HEK293 (cell line): ENCODE measurements around the gene BPHL.

Source experiments
- CTCF ChIA-PET: fragments of 350-600 bp; formaldehyde crosslinking; extraction: SDS; loops from one replicate; lab custom pipeline; 2021; ENCODE audit warnings: antibody characterized with exemption; lab: Yijun Ruan, JAX
- POLR2A ChIA-PET: fragments of 300-600 bp; formaldehyde crosslinking; extraction: SDS; loops from one replicate; lab custom pipeline; 2020; ENCODE audit warnings: antibody characterized with exemption, inconsistent platforms; lab: Yijun Ruan, JAX
- H3K27ac ChIP-seq: fragments of 200-500 bp; sonication (Bioruptor generic); 2 replicates; pipeline ENCODE4 v1.5.1; 2014; ENCODE audit warnings: low read depth, low read length, control low read depth, inconsistent platforms; ENCODE audit errors: extremely low read depth
- H3K36me3 ChIP-seq, 2 experiments: fragments of 200-500 bp in 1 of 2; sonication (Bioruptor generic) in 1 of 2; 1 replicate in 1 of 2; 2 replicates in 1 of 2; pipeline ENCODE4 v1.5.1; 2014 to 2017; ENCODE audit warnings: inconsistent platforms in 2 of 2, low read length in 2 of 2; ENCODE audit not compliant: control insufficient read depth in 2 of 2, insufficient read depth in 1 of 2
- H3K4me1 ChIP-seq: fragments of 200-500 bp; sonication (Bioruptor generic); 2 replicates; pipeline ENCODE4 v1.5.1; 2014; ENCODE audit warnings: mild to moderate bottlenecking, low read length, inconsistent platforms; ENCODE audit not compliant: control insufficient read depth, insufficient read depth
- H3K4me3 ChIP-seq: 2 replicates; pipeline ENCODE4 v1.5.1; 2011; ENCODE audit warnings: low read depth, mild to moderate bottlenecking, control low read depth, low read length, moderate library complexity
- H3K9me3 ChIP-seq: fragments of 200-500 bp; sonication (Bioruptor generic); 2 replicates; pipeline ENCODE4 v1.5.1; 2014; ENCODE audit warnings: low read depth, low read length, inconsistent platforms; ENCODE audit not compliant: control insufficient read depth, insufficient read depth
- HOXA7 ChIP-seq: sonication (generic); formaldehyde crosslinking; IDR thresholded peaks from 2 replicates; pipeline ENCODE4 v1.8.1; 2022; ENCODE audit warnings: missing genetic modification reagents, borderline replicate concordance
- ZBTB17 ChIP-seq: fragments of 450-650 bp; formaldehyde crosslinking; IDR thresholded peaks from 2 replicates; pipeline ENCODE4 v1.5.1; 2016; ENCODE audit warnings: missing biosample characterization, missing genetic modification characterization
- ZBTB20 ChIP-seq: fragments of 450-650 bp; formaldehyde crosslinking; IDR thresholded peaks from 2 replicates; pipeline ENCODE4 v1.5.1; 2016; ENCODE audit warnings: missing biosample characterization, missing genetic modification characterization
- ZBTB21 ChIP-seq: fragments of 450-650 bp; formaldehyde crosslinking; IDR thresholded peaks from 2 replicates; pipeline ENCODE4 v1.5.1; 2017; ENCODE audit warnings: missing biosample characterization, missing genetic modification characterization
- ZBTB44 ChIP-seq: fragments of 450-650 bp; IDR thresholded peaks from 2 replicates; pipeline ENCODE4 v1.5.1; 2018; ENCODE audit warnings: missing biosample characterization, mild to moderate bottlenecking, missing genetic modification characterization
- ZBTB49 ChIP-seq: fragments of 450-650 bp; formaldehyde crosslinking; IDR thresholded peaks from 2 replicates; pipeline ENCODE4 v1.5.1; 2016; ENCODE audit warnings: missing biosample characterization, missing genetic modification characterization, low read depth
- ZEB2 ChIP-seq: fragments of 450-650 bp; formaldehyde crosslinking; IDR thresholded peaks from 2 replicates; pipeline ENCODE4 v1.5.1; 2016; ENCODE audit warnings: missing biosample characterization, missing genetic modification characterization
- ZFHX2 ChIP-seq: fragments of 450-650 bp; formaldehyde crosslinking; conservative IDR thresholded peaks from 2 replicates; pipeline ENCODE4 v1.5.1; 2016; ENCODE audit warnings: missing biosample characterization, missing genetic modification characterization
- ZFP69B ChIP-seq: fragments of 450-650 bp; formaldehyde crosslinking; IDR thresholded peaks from 2 replicates; pipeline ENCODE4 v1.5.1; 2016; ENCODE audit warnings: missing biosample characterization, missing genetic modification characterization
- ZNF10 ChIP-seq: fragments of 450-650 bp; formaldehyde crosslinking; IDR thresholded peaks from 2 replicates; pipeline ENCODE4 v1.5.1; 2017; ENCODE audit warnings: missing biosample characterization, missing genetic modification characterization
- ZNF155 ChIP-seq: fragments of 450-650 bp; formaldehyde crosslinking; IDR thresholded peaks from 2 replicates; pipeline ENCODE4 v1.5.1; 2016; ENCODE audit warnings: missing biosample characterization, missing genetic modification characterization
- ZNF48 ChIP-seq: fragments of 450-650 bp; formaldehyde crosslinking; IDR thresholded peaks from 2 replicates; pipeline ENCODE4 v1.5.1; 2016; ENCODE audit warnings: missing biosample characterization, missing genetic modification characterization
- ZNF600 ChIP-seq: fragments of 450-650 bp; formaldehyde crosslinking; IDR thresholded peaks from 2 replicates; pipeline ENCODE4 v1.5.1; 2016; ENCODE audit warnings: missing biosample characterization, missing genetic modification characterization
- ZNF629 ChIP-seq: fragments of 450-650 bp; formaldehyde crosslinking; IDR thresholded peaks from 2 replicates; pipeline ENCODE4 v1.5.1; 2017; ENCODE audit warnings: missing biosample characterization, missing genetic modification characterization
- ZNF639 ChIP-seq: fragments of 450-650 bp; formaldehyde crosslinking; IDR thresholded peaks from 2 replicates; pipeline ENCODE4 v1.5.1; 2016; ENCODE audit warnings: missing biosample characterization, missing genetic modification characterization
- ZNF660 ChIP-seq: fragments of 450-650 bp; IDR thresholded peaks from 2 replicates; pipeline ENCODE4 v1.5.1; 2018; ENCODE audit warnings: missing biosample characterization, mild to moderate bottlenecking, missing genetic modification characterization
- ZSCAN18 ChIP-seq: fragments of 450-650 bp; formaldehyde crosslinking; IDR thresholded peaks from 2 replicates; pipeline ENCODE4 v1.5.1; 2016; ENCODE audit warnings: missing biosample characterization, missing genetic modification characterization
- ZSCAN23 ChIP-seq: fragments of 450-650 bp; formaldehyde crosslinking; IDR thresholded peaks from 2 replicates; pipeline ENCODE4 v1.5.1; 2016; ENCODE audit warnings: missing biosample characterization, missing genetic modification characterization
- ZSCAN30 ChIP-seq: fragments of 450-650 bp; IDR thresholded peaks from 2 replicates; pipeline ENCODE4 v1.5.1; 2018; ENCODE audit warnings: missing biosample characterization, mild to moderate bottlenecking, missing genetic modification characterization, moderate library complexity
- ZXDB ChIP-seq: fragments of 450-650 bp; formaldehyde crosslinking; IDR thresholded peaks from 2 replicates; pipeline ENCODE4 v1.5.1; 2016; ENCODE audit warnings: missing biosample characterization, missing genetic modification characterization
- TF ChIP-seq, protein P1 (sequence below): fragments of 450-650 bp; formaldehyde crosslinking; IDR thresholded peaks from 2 replicates; pipeline ENCODE4 v1.5.1; 2016; ENCODE audit warnings: missing biosample characterization, missing genetic modification characterization
- TF ChIP-seq, protein P2 (sequence below): fragments of 450-650 bp; formaldehyde crosslinking; IDR thresholded peaks from 2 replicates; pipeline ENCODE4 v1.5.1; 2016; ENCODE audit warnings: missing biosample characterization, missing genetic modification characterization, low read depth
- TF ChIP-seq, protein P3 (sequence below): fragments of 450-650 bp; formaldehyde crosslinking; IDR thresholded peaks from 2 replicates; pipeline ENCODE4 v1.5.1; 2016; ENCODE audit warnings: missing biosample characterization, missing genetic modification characterization

BPHL gene

GRCh38 chr6:3175715-3176402 lies 57.3 kb downstream of the BPHL start (continued):
- TF ChIP-seq ZNF660 (tag by site-specific recombination): no peak
- no peak for TF ChIP-seq ZFHX2
- no peak for TF ChIP-seq ZBTB44 (tag by site-specific recombination)
- no peak for TF ChIP-seq HOXA7 (CRISPR knock-in tag)
- TF ChIP-seq ZSCAN30 (tag by site-specific recombination): no peak
- TF ChIP-seq, protein P1, sequence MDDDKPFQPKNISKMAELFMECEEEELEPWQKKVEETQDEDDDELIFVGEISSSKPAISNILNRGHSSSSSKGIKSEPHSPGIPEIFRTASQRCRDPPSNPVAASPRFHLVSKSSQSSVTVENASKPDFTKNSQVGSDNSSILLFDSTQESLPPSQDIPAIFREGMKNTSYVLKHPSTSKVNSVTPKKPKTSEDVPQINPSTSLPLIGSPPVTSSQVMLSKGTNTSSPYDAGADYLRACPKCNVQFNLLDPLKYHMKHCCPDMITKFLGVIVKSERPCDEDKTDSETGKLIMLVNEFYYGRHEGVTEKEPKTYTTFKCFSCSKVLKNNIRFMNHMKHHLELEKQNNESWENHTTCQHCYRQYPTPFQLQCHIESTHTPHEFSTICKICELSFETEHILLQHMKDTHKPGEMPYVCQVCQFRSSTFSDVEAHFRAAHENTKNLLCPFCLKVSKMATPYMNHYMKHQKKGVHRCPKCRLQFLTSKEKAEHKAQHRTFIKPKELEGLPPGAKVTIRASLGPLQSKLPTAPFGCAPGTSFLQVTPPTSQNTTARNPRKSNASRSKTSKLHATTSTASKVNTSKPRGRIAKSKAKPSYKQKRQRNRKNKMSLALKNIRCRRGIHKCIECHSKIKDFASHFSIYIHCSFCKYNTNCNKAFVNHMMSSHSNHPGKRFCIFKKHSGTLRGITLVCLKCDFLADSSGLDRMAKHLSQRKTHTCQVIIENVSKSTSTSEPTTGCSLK (tag by site-specific recombination): no peak
- TF ChIP-seq ZNF10: no peak
- TF ChIP-seq ZNF48: no peak

DNA sequence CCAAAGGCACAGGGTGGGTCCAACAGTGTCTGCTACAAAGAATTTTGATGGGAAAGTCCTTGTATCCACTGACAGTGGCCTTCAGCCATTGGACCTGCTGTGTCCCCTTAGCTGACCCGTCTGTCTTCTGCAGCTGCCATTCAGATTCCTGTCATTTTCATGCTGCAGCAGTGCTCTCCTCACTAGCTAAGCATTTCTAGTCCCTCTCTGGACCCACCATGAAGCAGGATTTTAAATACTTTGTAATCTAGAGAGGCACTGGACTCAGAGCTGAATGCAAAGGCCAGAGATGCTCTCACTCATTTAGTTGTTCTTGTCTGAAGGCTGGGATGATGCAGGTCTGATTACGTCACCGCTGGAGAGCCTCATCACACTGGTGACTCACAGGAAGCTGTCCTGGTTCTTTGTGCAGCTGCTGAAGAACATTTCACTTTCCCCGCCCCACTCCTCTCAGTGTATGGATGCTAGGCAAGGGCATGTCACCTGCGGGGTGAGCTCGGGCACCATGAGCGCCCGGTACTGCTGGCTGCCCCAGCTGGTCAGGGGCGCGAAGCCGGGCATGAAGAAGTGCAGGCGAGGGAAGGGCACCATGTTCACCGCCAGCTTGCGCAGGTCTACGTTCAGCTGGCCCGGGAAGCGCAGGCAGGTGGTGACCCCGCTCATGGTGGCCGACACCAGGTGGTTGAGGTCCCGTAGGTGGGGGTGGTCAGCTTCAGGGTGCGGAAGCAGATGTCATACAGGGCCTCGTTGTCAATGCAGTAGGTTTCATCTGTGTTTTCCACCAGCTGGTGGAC lies 58.2 kb downstream of the BPHL start:
- ChIA-PET CTCF (interaction anchor here (0.7 to 0.8 kb wide), 4 partner anchors 11 to 67 kb away, joined by 3 to 4 read pairs (median 3); no protein-coding TSS in a partner anchor), POLR2A (interaction anchor here (1.1 to 2.3 kb wide), 7 partner anchors 11 to 50 kb away, joined by 3 to 20 read pairs (median 7); partner anchors contain the start of genes TUBB2A and TUBB2B)
- TF ChIP-seq ZNF600 (tag by site-specific recombination) (peak; percentile 71), ZBTB21 (tag by site-specific recombination) (peak; percentile 97), ZNF155 (tag by site-specific recombination) (no peak), ZEB2 (tag by site-specific recombination) (peak; percentile 77), ZSCAN18 (tag by site-specific recombination) (no peak), ZBTB17 (tag by site-specific recombination) (peak; percentile 53), ZXDB (tag by site-specific recombination) (peak; percentile 32; the same call in 1 of the 2 replicates), ZNF639 (tag by site-specific recombination) (peak; percentile 54; the same call in 1 of the 2 replicates), ZNF629 (tag by site-specific recombination) (peak; percentile 99), ZFP69B (tag by site-specific recombination) (0 out of 2 replicates have a peak, but pooled peaks have one; percentile 21), ZBTB20 (tag by site-specific recombination) (peak; percentile 54; the same call in 1 of the 2 replicates), ZSCAN23 (tag by site-specific recombination) (peak; percentile 44; the same call in 1 of the 2 replicates), ZBTB49 (no peak)
- TF ChIP-seq, protein P2, sequence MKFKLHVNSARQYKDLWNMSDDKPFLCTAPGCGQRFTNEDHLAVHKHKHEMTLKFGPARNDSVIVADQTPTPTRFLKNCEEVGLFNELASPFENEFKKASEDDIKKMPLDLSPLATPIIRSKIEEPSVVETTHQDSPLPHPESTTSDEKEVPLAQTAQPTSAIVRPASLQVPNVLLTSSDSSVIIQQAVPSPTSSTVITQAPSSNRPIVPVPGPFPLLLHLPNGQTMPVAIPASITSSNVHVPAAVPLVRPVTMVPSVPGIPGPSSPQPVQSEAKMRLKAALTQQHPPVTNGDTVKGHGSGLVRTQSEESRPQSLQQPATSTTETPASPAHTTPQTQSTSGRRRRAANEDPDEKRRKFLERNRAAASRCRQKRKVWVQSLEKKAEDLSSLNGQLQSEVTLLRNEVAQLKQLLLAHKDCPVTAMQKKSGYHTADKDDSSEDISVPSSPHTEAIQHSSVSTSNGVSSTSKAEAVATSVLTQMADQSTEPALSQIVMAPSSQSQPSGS (tag by site-specific recombination): peak; percentile 97
- TF ChIP-seq, protein P3, sequence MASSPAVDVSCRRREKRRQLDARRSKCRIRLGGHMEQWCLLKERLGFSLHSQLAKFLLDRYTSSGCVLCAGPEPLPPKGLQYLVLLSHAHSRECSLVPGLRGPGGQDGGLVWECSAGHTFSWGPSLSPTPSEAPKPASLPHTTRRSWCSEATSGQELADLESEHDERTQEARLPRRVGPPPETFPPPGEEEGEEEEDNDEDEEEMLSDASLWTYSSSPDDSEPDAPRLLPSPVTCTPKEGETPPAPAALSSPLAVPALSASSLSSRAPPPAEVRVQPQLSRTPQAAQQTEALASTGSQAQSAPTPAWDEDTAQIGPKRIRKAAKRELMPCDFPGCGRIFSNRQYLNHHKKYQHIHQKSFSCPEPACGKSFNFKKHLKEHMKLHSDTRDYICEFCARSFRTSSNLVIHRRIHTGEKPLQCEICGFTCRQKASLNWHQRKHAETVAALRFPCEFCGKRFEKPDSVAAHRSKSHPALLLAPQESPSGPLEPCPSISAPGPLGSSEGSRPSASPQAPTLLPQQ (tag by site-specific recombination): peak; percentile 55; the same call in 1 of the 2 replicates

More for the DNA sequence above, 58.2 kb downstream of the BPHL start:
- H3K27ac ChIP-seq: no peak overlapping the region
- H3K36me3 ChIP-seq: no peaks in the 10 kb centered on the region
- no peaks in the 10 kb centered on the region for H3K9me3 ChIP-seq
- peaks cover 4% of the 10 kb centered on the region; the same call in 1 of the 2 replicates for H3K4me1 ChIP-seq
- H3K4me3 ChIP-seq: no peak overlapping the region
